Iris pigment epithelial cell (primary cell): ENCODE measurements around the gene ID2.
"Not testable (repeated sequence)": the region's sequence is repeated elsewhere in the genome, so short reads cannot be mapped to it uniquely, and the experiment has no call there.

Experiments
- DNase-seq: peaks from one replicate; pipeline ENCODE4 v3.0.0-alpha.2; 2011; ENCODE audit warnings: low read depth

ID2 gene

DNA sequence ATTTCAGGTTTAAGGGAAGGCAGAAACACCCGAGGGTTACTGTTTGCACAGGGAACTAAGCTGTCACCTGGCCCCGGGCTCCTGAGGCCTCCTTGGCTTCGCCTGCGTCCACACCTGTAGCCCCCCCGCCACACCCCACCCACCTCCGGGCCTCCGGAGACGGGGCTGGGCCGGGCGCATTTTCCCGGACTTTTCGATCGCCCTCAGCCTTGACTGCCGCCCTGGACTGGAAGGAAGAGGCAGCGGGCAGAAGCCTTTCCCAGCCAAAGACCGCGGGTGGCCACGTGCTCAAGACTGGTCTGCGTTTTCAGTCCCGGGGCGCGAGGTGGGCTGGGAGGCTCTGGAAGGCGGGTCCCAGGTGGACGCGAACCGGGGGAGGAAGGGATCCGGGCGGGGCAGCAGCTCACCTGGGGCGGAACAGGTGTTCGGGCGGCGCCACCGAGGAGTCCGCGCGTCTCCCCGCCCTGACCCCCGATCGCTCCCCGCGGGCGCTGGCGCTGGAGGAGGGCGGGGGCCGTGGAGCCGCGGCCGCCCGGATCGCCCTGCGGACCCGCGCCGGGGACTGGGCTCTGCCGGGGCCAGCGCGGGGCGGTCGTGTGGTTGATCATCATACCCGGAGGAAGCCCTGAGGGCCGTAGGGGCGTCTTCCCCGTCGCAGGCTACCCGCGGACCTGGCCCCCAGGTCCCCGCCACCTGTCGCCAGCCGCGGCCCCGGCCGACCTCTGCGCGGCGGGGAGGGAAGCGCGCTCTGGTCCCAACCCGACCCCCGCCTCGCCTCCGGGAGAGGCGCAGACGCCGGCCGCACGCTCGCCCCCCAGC is 3.2 kb downstream of the ID2 start:
- DNase-seq: peak; percentile 10

DNA sequence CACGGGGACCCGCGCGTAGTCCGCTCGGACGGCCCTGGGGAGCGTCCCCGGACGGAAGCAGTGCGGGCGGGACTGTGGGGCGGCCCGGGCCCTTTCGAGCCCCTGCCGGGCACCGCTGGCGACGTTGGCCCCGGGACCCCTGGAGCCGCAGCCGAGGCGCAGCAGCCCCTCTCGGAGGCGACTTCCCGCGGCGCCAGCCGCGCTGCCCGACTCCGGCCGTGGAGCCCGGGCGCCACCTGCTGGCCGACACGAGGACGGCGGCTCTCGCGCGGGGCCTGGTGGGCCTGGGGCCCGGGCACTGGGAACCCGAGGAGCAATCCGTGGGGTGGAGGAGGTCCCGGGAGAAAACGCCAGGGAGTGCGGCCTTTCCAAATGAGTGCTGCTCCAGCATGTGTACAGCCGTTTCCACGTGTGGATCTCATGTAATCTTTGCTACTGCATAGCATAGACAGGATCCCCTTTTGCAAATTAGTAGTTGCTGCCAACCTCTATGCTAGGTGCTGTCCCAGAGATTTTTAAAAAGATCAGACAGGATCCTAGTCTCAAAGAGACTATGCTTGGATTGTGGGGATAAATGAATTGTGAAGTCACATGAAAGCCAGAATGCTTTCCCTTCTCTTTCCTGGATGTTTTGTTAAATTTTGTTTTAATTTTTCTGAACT is 4.0 kb downstream of the ID2 start:
- no peak for DNase-seq

DNA sequence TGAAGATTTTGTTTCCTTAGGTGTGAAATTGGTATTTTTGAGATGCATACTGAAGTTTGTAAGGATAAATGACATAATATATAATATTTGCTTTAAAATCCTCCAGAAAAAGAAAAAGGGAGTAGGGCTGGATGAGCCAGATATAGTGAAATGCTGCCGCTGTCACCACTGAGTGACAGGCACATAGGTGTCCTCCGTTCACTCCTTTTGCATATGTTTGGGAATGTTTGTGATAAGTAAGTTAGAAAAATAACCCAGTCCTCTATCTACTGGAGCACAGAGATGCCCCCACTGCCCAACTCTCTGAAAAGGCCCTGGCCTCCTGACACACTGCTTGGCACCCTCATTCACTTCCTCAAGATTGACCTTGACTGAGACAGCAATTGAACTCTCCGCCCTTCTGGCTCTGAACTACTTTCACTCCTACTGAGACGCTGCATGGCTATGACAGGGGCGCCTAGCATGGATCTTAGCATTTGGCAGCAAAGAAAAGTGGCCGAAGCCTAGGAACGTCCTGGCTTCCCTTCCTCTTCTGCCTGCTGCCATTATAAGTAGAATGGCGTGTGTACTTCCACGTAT is 10.1 kb downstream of the ID2 start:
- DNase-seq: no peak

DNA sequence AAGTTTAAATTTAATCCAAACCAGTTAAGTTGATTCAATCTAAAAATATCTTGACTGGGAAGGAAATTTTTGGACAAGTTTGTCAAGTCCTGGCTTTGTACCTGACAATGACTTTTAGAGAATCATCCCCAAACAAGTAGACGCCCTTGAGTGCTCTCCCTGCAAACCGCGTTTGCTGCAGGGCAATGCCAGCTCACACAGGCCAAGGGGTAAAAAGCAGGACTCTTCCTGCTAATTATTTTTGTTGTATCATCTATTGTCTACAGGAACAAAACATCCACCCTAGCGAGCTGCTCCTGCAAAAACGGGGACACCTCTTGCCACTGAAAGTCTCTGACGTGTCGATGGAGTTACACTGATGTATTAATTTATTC is 10.9 kb downstream of the ID2 start:
- DNase-seq: no peak

DNA sequence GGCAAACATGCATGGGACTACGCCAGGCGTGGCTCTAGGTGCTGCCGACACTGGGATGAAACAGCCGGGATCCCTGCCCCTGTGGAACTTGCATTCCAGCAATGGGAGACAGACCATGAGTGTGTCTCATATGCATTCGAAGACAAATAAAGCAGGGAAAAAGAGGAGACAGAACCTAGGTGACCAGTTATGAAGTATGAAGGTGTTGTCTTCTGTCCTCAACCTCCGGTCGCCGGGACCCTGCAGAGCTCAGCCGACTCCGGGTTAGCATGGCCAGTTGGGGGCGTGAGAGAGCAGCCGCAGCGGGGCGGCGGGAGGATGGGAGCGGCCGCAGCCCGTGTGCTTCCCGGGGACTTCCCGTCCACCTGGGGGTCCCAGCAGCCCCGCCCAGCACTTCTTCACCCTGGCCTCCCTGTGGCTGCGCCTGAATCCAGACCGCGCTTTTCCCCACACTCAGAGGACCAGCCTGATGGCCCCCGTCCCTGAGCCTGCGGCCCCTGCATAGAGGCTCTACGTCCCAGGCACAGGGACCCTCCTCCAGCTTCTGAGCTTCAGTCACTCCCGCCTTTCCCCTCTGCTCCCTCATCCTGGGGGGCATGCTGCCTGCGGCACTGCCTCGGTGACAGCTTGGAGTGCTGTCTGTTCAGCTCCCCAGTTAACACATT is 11.4 kb downstream of the ID2 start:
- peak; percentile 11 for DNase-seq

DNA sequence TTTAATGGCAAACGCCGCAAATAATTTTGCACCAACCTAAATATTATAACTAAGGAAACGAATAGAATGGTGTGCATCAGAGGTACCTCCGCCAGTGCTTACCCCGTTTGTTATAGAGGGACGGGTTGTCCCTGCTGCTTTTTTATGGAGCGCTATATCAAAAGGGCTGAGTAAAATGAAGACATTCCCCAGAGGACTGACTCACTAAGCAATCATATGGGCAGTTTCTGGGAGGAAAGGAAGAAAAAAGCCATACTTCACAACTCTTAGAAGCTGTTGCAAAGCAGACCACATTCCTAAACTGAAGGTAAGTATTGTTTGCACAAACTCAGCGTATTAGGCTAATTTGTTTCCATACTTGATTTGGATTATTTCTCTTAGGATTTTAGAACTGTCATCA is 12.9 kb downstream of the ID2 start:
- peak; percentile 8 for DNase-seq

DNA sequence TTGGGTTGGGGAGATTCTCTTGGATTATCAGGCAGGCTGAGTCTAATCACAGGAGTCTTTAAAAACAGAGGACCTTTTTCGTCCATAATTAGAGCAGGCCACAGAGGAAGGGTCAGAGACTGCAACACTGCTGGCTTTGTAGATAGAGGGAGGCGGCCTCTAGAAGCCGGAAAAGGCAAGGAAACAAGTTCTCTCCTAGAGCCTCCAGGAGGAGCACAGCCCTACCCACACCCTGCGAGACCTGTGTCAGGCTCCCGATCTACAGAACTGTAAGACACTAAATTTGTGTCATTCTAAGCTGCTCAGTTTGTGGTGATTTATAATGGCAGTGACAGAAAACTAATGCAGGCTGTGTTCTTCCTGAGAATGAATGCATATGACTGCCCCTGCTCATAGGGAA is 15.3 kb downstream of the ID2 start:
- no peak for DNase-seq

DNA sequence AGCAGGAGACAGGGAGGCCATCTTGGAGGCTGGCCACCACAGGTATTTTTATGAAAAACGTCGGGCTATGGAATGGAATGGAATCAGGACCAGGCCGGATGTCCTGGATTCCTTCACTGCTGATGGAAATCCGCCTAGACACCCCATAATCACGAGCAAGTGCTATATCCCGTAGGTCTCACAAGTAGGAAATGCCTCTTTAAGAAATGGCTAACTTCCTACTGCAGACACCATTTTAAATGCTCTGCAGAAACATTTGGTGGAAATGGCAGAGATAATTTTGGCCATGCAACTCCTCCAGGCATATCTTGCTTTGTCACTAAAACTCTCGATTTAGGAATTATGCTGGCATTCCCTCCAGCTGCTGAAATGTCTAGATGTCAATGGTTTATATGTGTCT is 18.0 kb downstream of the ID2 start:
- no peak for DNase-seq

DNA sequence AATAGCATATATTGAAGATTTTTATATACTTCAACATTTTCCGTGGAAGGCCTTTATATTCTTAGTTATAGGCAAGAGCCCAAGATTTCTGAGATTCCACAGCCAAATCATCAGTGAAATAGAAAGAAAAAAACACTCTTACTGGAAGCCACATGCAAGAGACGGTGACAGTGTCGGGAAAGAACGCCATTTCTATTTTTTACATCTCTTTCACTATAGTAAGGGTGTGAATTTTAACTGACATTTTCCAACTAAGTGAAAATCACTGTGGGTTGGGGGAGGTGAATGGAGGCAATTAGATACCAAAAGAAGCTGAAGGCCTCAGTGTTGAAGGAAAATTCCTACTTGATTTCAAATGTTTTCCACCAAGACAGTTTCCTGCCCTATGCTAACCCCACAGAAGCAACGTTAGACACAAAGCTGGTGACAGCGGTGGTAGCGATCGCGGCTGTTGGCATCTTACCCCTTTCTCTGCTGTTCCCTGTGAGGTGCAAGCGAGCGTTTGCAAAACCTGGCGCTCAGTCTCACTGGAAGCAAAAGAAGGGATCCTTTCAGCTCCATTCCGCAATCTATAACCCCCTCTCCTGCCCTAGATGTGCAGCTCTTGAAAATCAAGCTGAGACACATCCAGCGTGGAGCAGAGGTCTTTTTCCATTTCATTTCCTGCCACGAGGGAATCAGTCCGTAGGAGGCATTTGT is 20.0 kb downstream of the ID2 start:
- no peak for DNase-seq

DNA sequence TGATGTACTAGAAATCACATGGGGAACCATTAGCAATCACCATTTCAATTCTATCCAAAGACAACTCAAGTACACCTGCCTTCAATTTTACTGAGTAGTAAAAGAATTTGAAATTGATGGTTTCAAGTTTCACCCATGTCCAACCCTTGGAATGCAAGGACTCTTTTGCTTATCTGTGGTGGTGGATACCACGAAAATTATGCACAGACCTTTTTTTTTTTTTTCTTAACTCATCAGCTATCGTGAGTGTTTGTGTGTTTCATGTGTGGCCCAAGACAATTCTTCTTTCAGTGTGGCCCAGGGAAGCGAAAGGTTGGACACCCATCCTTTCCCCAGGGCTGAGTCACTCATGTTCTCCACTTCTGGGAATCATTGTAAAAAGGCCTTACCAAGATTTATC is 23.1 kb downstream of the ID2 start:
- peak; percentile 48 for DNase-seq

DNA sequence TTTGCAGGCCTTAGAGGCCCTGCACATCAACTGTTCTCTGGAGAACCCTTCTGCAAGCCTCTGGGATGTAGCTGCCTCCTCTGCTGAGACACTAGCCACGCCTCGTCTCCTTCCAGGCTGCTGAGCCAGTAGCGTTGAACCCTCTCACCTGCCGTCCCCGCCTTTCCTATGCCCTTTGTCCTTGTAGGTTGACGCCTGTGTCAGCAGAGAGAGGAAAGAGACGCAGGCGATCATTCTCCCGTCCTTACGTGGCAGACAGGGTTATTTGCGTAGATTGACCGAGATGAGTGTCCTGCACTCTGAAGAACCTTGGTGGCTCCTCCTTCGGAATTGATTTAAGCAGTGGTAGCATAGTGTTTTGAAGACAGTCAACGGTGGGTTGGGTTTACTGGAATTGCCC is 27.8 kb downstream of the ID2 start:
- DNase-seq: no peak

DNA sequence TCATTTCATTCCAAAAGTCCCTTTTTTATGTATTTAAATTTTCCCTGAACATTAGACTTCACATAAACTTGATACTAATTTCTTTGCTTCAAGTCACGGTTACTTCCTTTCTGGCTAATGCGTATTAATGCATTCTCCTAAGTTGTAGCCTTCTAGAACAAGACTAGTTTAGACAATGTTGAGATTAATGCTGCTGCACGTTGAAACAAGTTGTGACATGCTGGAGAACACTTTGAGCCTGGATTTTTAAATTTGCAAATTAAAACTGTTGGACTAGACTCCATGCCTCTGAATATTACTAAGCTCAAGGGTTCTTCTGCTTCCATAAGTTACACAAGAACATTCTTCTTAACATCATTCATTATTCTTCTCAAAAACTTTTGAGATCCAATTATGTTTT is 29.1 kb downstream of the ID2 start:
- DNase-seq: no peak

DNA sequence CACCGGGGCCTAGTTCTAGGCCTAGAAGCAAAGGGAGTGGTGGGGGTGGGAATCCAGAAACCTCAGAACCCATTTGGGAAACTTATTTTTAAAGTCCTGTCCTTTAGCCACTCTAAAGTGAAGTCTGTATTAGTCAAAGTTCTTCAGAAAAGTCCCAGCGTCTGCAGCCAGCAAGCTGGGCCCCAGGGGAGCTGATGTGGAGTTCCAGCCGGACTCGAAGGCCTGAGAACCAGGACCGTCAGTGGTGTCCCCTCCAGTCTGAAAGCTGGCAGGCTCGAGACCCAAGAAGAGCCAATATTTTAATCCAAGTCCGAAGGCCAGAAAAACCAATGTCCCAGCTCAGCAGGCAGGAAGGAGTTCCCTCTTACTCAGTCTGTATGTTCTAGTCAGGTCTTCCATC is 32.4 kb downstream of the ID2 start:
- DNase-seq: no peak

DNA sequence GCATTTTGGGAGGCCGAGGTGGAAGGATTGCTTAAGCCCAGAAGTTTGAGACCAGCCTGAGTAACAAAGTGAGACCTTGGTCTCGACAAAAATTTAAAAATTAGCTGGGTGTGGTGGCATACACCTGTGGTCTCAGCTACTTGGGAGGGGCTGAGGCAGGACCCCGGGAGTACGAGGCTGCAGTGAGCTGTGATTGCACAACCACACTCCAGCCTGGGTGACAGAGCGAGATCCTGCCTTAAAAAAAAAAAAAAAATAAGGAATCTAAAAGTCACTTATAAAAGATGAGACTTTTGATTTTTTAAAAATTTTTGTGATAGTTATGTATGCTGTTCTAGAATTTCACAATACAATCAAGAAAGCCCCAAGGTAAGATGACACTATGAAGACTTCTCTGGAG is 33.1 kb downstream of the ID2 start:
- DNase-seq: no peak

DNA sequence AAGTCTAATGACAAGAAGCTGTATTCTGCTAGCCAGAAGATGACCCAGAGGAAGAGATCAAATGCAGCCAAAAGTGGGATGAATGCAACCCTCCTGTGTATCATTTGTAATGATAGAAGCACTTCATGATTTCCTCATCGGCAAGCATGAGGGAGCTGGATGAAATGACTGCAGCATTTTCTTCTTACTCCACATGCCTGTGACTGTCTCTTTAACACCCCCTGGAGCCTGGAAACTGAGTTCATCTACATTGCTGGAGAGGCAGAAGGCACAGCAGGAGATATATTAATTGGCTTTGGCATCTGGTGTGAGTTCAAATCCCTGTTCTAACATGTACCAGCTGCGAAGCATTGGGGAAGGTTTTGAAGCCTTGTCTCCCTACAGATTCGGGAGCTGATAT is 37.7 kb downstream of the ID2 start:
- DNase-seq: peak; percentile 20

DNA sequence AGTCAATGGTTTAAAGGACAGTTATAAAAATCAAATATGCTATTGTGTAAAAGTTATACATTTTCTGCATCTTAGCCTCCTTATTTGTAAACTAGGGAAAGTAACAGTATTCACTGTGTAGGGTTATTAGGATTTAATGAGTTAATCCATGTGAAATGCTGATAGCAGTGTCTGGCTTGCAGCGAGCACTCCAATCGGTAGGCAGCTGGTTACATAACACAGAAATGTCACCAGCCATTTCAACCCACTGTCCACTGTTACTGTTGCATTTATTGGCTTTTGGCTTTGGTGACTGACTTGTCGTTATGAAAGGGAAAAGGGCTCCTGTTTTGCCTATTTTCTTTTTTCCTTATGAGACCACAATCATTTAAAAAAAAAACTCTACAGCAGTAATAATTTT is 38.9 kb downstream of the ID2 start:
- no peak for DNase-seq

DNA sequence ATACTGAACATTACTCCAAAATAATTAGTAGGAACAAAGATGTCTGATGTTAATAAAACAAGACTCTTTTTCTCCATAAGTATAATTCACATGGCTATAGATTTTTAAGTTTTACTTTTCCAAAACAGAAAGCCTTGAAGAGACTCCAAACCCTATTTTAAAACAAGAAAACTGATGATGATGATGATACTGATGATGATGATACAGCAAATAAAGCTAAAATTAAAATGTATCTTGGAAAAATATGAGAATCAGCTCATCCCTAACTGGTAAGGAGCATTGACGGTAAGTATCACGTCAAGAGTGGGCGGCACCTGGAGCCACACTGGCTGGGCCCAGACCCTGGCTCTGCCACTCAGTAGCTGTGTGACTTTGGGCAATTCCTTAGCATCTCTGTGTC is 39.6 kb downstream of the ID2 start:
- no peak for DNase-seq

DNA sequence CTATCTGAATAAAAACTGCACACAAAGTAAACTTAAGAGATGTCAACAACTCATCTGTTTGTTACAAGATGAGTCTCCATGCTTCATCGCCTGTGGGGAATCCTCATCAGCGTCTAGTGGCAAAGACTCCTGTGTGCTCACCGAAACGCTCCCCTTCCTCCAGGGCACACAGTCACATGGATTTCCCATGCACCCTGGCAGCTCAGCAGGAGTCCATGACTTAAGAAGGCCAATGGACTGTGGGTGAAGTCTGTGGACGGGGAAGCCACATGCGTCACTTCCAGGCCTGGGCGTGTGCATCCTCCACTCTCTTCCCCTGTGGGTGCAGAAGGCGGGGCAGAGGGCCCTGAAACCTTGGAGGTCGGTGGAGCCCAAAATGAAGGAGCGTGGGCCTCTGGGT is 41.1 kb downstream of the ID2 start:
- no peak for DNase-seq

DNA sequence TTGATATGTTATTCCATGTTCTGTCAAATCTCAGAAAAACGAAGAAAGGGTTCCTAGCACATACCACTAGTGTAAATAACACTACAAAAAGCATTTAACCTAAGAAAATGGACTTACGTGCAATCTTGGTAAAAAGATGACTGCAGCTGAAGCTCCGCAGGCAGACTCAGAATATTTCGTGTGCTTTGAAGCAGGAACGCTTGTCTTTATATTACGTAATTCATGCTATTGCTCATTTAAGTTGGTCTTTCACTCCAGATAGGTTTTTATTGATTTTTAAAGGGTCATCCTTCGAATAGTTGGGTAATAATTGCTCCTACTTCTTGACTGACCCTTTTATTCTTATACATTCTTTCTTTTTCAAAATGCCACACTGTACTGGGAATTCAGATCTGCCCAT is 44.0 kb downstream of the ID2 start:
- no peak for DNase-seq

DNA sequence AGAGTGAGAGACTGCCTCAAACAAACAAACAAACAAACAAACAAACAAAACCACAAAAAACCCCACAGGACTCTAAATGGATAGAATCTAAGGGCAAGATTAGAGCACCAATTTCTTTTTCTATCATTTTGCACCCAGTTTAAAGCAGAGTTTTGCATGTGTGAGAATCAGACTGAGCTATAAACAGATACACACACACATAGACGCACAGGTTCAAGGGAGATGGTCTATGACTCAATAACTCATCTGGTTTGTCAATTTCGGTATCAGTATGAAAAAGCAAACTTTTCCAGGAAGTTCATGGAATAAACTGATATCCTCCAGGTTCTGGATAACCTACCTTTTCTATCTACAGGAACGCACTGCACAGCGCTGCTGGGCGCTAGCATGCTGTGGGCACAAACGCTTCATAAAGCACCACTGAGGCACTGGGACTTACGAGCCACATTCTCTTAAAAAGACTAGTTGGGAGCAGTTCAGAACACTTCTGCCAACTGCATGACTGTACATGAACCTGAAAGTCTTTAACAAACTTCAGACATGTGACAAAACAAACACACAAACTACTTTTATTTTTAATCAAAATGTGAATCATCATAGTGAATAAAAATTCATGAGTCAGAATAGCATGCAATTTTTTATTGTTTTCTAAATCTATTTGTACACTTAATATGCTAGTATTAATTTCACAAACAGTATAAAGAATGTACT is 46.6 kb downstream of the ID2 start:
- DNase-seq: no peak

DNA sequence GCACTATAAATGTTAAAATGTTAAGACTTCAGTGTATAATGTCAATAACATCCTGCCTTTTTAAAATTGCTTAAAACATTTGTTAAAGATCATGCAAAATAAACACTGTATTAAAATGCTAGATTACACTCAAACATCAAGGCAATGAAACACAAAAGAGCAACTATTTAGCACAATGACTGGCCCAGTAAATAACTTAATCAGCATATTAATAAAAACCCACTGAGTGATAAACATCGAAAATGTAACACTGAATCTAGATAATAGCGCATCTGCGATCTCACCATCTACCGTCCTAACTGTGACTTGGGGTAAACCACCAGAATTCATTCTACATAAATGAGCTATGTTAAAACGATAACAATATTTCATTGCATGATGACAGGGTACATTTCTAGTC is 47.2 kb downstream of the ID2 start:
- DNase-seq: not testable (repeated sequence)

DNA sequence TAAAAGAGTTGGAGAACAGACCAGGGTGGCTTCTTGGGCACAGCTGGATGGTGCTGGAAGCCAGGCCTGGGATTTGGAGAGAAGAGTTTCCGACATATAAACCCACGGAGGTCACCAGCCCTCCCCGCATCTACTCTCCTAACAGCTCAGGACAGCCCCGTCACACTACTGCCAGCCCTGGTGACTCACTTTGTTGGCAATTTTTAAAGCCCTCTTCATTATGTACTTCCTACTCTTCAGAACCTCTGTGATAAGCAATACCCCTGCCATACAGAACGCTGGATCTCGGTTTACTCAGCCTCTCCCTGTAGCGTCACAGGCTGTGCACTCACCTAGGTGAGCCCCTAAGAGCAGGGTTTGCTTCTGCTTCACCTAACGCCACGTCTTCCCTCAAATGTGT is 48.1 kb downstream of the ID2 start:
- no peak for DNase-seq
